Liver (tissue), 3 donors: ENCODE data around the gene AEBP2.

Experiments
- EGR1 ChIP-seq, 2 donors: IDR thresholded peaks; 2 replicates each; pipeline ENCODE4 v1.6.1; 2016 to 2018; ENCODE audit warnings: antibody characterized with exemption in 2 of 2, low read depth in 2 of 2
- SP1 ChIP-seq: IDR thresholded peaks from 2 replicates; pipeline ENCODE4 v1.6.1; 2018; ENCODE audit warnings: antibody characterized with exemption, mild to moderate bottlenecking
- YY1 ChIP-seq: IDR thresholded peaks from 2 replicates; pipeline ENCODE4 v1.6.1; 2016; ENCODE audit warnings: antibody characterized with exemption, mild to moderate bottlenecking
- TF ChIP-seq, protein P1 (sequence below): fragments of 150-350 bp; IDR thresholded peaks from 2 replicates; pipeline ENCODE4 v1.5.1; 2017; ENCODE audit warnings: improper control_type of control experiment, low read depth, low read length; ENCODE audit not compliant: missing input control
- donor health status: healthy.
- donor health status: healthy.

DNA sequence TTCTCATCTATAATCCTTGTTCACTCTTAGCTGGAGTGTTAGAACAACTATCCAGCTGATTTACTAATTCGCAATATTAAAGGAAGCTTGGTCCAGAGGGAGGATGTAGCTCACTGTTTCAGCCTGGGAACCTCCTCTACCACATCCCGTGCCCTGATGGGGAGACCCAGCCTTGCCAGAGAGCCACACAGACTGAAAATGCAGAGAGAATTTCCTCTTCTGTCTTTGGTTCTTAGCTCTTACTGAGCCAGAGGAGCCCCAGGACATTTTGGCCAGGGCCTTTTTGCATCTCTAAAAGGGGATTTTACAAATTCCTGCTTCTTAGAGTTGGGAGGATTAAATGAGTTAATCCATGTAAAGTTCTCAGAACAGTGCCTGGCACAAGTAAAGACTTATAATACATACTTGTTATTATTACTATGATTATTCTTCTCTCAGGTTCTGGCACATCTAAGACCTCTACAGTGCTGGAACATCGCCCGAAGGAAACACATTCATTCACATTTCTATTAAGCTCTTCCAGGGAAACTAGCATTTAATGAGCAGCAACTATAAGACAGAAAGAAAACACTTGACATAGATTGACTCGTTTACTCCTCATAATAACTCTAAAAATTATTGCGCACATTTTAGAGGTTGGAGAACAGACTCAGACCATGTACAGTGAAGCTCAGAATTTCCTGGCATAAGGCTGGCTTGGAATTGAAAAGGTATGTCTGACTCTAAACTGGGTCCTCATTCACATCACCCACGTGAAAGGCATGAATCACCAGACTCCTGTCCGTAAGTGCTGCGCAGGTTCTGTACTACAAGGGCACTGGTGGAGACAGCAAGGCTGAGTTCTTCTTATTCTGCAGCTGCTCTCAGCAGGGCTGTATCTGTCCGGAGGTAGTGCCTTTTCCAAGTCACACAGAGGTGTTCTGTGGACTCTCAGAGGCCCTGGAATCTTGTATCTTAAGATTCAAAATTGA lies 27.8 kb upstream of the AEBP2 start:
- TF ChIP-seq, protein P1, sequence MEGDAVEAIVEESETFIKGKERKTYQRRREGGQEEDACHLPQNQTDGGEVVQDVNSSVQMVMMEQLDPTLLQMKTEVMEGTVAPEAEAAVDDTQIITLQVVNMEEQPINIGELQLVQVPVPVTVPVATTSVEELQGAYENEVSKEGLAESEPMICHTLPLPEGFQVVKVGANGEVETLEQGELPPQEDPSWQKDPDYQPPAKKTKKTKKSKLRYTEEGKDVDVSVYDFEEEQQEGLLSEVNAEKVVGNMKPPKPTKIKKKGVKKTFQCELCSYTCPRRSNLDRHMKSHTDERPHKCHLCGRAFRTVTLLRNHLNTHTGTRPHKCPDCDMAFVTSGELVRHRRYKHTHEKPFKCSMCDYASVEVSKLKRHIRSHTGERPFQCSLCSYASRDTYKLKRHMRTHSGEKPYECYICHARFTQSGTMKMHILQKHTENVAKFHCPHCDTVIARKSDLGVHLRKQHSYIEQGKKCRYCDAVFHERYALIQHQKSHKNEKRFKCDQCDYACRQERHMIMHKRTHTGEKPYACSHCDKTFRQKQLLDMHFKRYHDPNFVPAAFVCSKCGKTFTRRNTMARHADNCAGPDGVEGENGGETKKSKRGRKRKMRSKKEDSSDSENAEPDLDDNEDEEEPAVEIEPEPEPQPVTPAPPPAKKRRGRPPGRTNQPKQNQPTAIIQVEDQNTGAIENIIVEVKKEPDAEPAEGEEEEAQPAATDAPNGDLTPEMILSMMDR, result no peak
- TF ChIP-seq YY1, result no peak
- TF ChIP-seq EGR1 (IDR thresholded peaks at IDR 0.05; ENCODE audit: low read depth in 2 of 2), result no peak
- TF ChIP-seq SP1, result no peak
